SH-SY5Y (cell line): ENCODE measurements around the gene LIPG.

ENCODE experiments used
- GATA2 ChIP-seq: IDR thresholded peaks from 2 replicates; pipeline ENCODE4 v1.6.1; 2011; ENCODE audit warnings: mild to moderate bottlenecking, low read depth, low read length
- GATA3 ChIP-seq: IDR thresholded peaks from 2 replicates; pipeline ENCODE4 v1.6.1; 2011; ENCODE audit warnings: low read depth, mild to moderate bottlenecking, low read length, moderate library complexity

DNA sequence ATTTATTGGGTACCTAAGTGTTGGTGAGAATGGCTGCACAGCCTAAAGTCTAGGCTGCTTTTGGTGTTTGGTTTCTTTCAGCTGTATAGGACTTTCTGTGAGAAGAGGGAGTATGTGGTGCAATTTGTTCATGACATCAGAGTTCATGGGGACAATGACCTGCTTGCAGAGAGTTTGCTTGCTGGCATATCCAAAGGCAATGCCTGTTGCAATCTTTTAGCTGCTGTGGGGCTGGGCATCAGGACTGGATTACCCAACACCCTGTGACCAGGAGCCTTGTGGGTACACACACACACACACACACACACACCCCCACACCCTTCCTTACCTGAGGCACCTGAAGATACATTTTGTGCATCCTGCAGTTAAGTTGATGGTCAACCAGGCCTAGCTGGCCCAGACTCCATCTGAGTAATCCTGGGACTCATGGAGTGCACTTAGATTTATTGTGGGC is 68.4 kb downstream of the LIPG start:
- TF ChIP-seq GATA2: no peak
- TF ChIP-seq GATA3: no peak
